HG03439 (cell line): ENCODE measurements around the gene DLST.
"Not testable (repeated sequence)": the region's sequence is repeated elsewhere in the genome, so short reads cannot be mapped to it uniquely, and the experiment has no call there.

Experiments used
- ATAC-seq: cut with Tn5 transposase; IDR thresholded peaks from one replicate; pipeline ENCODE4 v1.9.1; 2021; ENCODE audit warnings: mild to moderate bottlenecking, moderate library complexity; ENCODE audit not compliant: unreplicated experiment

The DLST gene

GRCh38 chr14:74915826-74916225 is 34.1 kb downstream of the DLST start:
- no peak for ATAC-seq

- ATAC-seq, result no peak
Measured at GRCh38 chr14:74917178-74917543, 35.4 kb downstream of the DLST start.

- no peak for ATAC-seq
Measured at GRCh38 chr14:74917646-74918081, 35.9 kb downstream of the DLST start.

- no peak for ATAC-seq
Measured at GRCh38 chr14:74918380-74918779, 36.7 kb downstream of the DLST start.

GRCh38 chr14:74919421-74920165 is 37.9 kb downstream of the DLST start:
- no peak for ATAC-seq

GRCh38 chr14:74920281-74920680 is 38.6 kb downstream of the DLST start:
- ATAC-seq, result no peak

GRCh38 chr14:74921053-74921620 is 39.4 kb downstream of the DLST start:
- ATAC-seq, result no peak

GRCh38 chr14:74921987-74922751 is 40.5 kb downstream of the DLST start:
- ATAC-seq, result no peak

- peak; percentile 93 for ATAC-seq
Measured at GRCh38 chr14:74922752-74923401, 41.2 kb downstream of the DLST start, which contains the start of gene RPS6KL1. RPS6KL1 (minus strand) TSS chr14:74923260; CDS start chr14:74921541, 1,719 bp downstream.

- no peak for ATAC-seq
Measured at GRCh38 chr14:74924061-74924460, 42.3 kb downstream of the DLST start.

GRCh38 chr14:74927225-74927624 is 45.5 kb downstream of the DLST start:
- ATAC-seq, result no peak

GRCh38 chr14:74929242-74929641 is 47.5 kb downstream of the DLST start:
- no peak for ATAC-seq

GRCh38 chr14:74931744-74932143 is 50.0 kb downstream of the DLST start:
- not testable (repeated sequence) for ATAC-seq

GRCh38 chr14:74932401-74932901 is 50.7 kb downstream of the DLST start:
- ATAC-seq, result no peak

- ATAC-seq, result not testable (repeated sequence)
Measured at GRCh38 chr14:74932936-74933335, 51.2 kb downstream of the DLST start.

- ATAC-seq, result no peak
Measured at GRCh38 chr14:74934041-74934440, 52.3 kb downstream of the DLST start.

GRCh38 chr14:74934476-74935359 is 53.0 kb downstream of the DLST start:
- ATAC-seq, result no peak

- ATAC-seq, result no peak
Measured at GRCh38 chr14:74935360-74935680, 53.6 kb downstream of the DLST start.

- no peak for ATAC-seq
Measured at GRCh38 chr14:74936151-74936550, 54.4 kb downstream of the DLST start.

GRCh38 chr14:74936731-74937130 is 55.0 kb downstream of the DLST start:
- ATAC-seq, result no peak
